Measurements from ENCODE around the gene BPGM.

Gene BPGM

DNA sequence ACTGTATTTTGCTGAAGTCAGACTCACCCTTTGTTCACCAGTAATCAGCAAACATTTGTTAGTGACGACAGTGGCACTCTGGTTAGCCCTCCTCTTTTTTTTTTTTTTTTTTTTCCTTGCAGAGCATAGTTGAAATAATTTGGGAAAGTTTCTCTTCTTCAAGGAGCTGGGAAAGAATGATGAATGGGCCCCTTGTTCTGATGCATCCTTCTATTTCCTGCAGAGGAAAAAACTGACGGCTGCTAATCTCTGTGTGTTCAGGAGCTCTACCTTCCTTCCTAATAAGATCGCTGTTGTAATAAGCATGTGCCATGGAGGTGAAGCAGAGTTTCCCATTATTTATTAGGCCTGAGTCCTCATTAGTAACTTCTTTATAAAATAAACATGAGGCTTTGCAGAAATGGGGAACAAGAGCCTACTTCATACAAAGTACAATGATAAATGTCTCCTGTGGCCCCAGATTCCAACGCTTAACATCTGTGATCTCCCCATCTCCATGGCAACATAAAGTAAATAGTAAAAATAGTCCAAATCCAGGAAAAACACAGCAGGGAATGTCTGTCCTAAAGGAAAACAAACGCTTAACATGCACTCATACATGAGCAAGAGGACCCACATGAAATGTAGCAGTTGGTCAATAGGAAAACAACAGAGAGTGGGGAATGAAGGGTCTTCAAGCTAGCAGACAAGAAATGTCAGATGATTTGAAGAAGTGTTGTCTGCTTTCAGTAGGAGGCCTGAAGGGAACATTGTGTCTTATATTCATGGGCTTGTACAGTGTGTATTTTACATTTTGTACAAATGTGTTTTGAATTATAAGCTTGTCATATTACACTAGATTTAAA lies 73.7 kb downstream of the BPGM start:
- DNase-seq (ENCODE audit: low spot score), result no peak
- in situ Hi-C loops (cut with MboI; ENCODE audit: low pct_unique_long_range_greater_than_20kb, low sequenced_read_pairs, unreplicated experiment), result no loop called here
- TF ChIP-seq, protein P1, sequence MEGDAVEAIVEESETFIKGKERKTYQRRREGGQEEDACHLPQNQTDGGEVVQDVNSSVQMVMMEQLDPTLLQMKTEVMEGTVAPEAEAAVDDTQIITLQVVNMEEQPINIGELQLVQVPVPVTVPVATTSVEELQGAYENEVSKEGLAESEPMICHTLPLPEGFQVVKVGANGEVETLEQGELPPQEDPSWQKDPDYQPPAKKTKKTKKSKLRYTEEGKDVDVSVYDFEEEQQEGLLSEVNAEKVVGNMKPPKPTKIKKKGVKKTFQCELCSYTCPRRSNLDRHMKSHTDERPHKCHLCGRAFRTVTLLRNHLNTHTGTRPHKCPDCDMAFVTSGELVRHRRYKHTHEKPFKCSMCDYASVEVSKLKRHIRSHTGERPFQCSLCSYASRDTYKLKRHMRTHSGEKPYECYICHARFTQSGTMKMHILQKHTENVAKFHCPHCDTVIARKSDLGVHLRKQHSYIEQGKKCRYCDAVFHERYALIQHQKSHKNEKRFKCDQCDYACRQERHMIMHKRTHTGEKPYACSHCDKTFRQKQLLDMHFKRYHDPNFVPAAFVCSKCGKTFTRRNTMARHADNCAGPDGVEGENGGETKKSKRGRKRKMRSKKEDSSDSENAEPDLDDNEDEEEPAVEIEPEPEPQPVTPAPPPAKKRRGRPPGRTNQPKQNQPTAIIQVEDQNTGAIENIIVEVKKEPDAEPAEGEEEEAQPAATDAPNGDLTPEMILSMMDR (IDR thresholded peaks at IDR 0.05; ENCODE audit: extremely low read depth, insufficient read depth, missing control alignments), result no peak

DNA sequence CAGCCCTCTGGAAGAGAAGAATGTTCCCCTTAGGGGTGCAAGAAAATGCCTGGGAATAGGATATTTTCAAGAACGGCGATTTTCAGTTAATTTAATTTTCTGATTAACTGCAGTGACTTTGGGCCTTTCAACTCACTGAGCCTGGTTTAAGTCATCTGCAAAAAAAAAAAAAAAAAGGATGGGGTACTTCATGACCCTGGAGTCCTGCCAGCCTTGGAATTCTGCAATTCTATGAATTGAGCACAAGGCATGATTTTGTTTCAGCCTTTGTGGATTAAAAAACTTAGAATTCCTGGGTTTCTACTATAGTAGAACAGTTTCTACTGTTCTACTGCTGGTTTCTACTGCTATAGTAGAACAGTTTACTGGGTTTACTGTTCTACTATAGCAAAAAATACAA lies 74.5 kb downstream of the BPGM start:
- in situ Hi-C loops (cut with MboI; ENCODE audit: low pct_unique_long_range_greater_than_20kb, low sequenced_read_pairs, unreplicated experiment), result no loop called here
- no peak for DNase-seq (ENCODE audit: low spot score)
- TF ChIP-seq, protein P1 (IDR thresholded peaks at IDR 0.05; ENCODE audit: extremely low read depth, insufficient read depth, missing control alignments), result no peak

DNA sequence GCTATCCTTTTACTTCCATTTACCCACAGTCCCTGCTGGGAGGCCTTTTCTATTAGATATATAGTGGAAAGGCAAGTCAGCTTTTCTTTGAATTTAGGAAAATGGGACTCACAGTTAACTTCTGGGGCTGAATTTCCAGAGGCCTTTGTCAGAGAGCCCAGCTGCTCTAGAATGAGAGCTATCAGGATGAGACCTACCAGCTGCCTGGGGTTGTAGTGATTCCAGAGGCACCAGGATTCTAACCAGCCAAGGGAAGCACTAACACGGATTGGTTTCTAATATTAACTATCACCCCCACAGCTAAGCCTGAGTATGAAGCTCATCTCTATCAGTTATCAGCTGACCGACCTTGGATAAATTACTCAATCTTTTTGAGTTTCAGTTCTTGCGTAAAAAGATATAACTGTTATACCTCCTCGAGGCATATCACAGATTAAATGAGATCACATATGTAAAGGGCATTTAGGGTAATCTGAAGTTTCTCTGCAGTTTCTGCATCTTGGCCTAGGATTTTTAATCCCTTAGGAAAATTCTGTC lies 76.2 kb downstream of the BPGM start:
- TF ChIP-seq, protein P1 (IDR thresholded peaks at IDR 0.05; ENCODE audit: extremely low read depth, insufficient read depth, missing control alignments), result no peak
- DNase-seq (ENCODE audit: low spot score), result no peak
- in situ Hi-C loops (cut with MboI; ENCODE audit: low pct_unique_long_range_greater_than_20kb, low sequenced_read_pairs, unreplicated experiment), result no loop called here

DNA sequence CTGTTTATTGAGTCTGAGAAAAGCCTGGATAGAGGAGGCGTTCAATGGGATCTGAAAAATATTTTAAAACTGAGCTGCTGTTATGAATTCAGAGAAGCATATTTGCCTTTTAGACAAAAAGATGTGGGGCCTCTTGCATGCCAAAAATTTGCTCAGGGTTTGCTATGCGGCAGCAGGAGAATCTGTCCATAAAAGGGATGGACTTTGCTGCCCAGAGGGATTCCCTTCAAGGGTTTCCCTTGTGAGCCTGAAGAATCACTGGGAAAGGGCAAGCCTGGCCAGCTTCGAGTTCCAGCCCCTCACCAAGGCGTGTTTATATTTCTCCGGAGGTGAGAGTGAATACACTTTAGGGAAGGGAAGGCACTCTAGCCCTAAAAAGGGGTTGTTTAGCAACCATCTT lies 77.2 kb downstream of the BPGM start:
- TF ChIP-seq, protein P1 (IDR thresholded peaks at IDR 0.05; ENCODE audit: extremely low read depth, insufficient read depth, missing control alignments), result no peak
- in situ Hi-C loops (cut with MboI; ENCODE audit: low pct_unique_long_range_greater_than_20kb, low sequenced_read_pairs, unreplicated experiment), result no loop called here
- no peak for DNase-seq (ENCODE audit: low spot score)

DNA sequence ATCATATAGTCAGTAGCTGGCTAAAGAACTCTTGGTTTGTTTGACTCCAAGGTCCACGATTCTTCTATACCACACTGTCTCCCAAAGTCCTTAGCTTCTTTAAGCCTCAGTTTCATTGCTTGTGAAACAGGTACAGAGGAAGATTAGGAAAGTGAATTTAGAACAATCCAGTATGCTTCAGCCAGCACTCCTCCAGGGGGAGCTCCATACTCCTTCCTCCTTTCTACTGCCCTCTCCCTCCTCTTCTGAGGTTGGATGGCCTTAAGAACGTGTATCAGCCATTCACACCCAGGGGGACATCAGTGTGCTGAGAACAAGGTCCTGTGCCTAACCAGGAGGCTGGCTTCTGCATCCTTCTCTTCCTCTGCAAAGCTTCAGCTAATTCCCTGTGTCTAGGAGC lies 78.0 kb downstream of the BPGM start:
- DNase-seq (ENCODE audit: low spot score), result peak; percentile 27
- in situ Hi-C loops (cut with MboI; ENCODE audit: low pct_unique_long_range_greater_than_20kb, low sequenced_read_pairs, unreplicated experiment), result no loop called here

DNA sequence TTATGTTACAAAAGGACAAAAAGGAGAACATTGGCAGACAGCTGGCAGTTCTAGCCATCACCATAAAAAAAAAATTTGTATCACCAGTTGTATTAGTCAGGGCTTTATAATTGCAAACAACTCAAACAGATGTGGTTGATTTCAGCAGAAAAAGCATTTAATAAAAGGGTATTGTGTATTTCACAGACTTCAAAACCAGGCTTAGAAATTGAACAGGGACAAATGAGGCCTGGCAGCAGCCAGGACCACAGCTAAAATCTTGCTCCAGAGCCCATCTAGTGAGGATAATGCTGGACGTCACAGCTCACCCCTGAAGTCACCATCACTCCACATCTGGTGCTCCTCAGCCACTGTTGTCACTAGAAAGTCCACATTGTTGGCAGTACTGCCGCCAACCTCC lies 79.9 kb downstream of the BPGM start:
- TF ChIP-seq, protein P1 (IDR thresholded peaks at IDR 0.05; ENCODE audit: extremely low read depth, insufficient read depth, missing control alignments), result no peak
- DNase-seq (ENCODE audit: low spot score), result no peak
- in situ Hi-C loops (cut with MboI; ENCODE audit: low pct_unique_long_range_greater_than_20kb, low sequenced_read_pairs, unreplicated experiment), result no loop called here

More for the DNA sequence above, 78.0 kb downstream of the BPGM start:
- TF ChIP-seq, protein P1 (IDR thresholded peaks at IDR 0.05; ENCODE audit: extremely low read depth, insufficient read depth, missing control alignments), result peak; percentile 50
